GM18505 (cell line): ENCODE results near the gene STAG2.
"Not testable (repeated sequence)": the region's sequence is repeated elsewhere in the genome, so short reads cannot be mapped to it uniquely, and the experiment has no call there.

Experiments
- ATAC-seq: cut with Tn5 transposase; IDR thresholded peaks from one replicate; pipeline ENCODE4 v1.9.1; 2021; ENCODE audit not compliant: unreplicated experiment
- POLR2A ChIP-seq: IDR thresholded peaks from 4 replicates; pipeline ENCODE4 v1.6.1; 2011; ENCODE audit warnings: borderline replicate concordance; ENCODE audit not compliant: insufficient read depth, insufficient read length; ENCODE audit errors: extremely low read depth

Gene STAG2

GRCh38 chrX:123961268-123962005, at the start of gene STAG2:
STAG2 (plus strand) TSS chrX:123961706; CDS start chrX:124022628, 60,922 bp downstream.
- TF ChIP-seq POLR2A = no peak
- peak; percentile 20 for ATAC-seq

- no peak for TF ChIP-seq POLR2A
- no peak for ATAC-seq
Measured at GRCh38 chrX:123917069-123917468, 44.4 kb upstream of the STAG2 start.

- ATAC-seq = no peak
- no peak for TF ChIP-seq POLR2A
Measured at GRCh38 chrX:123918106-123918721, 43.3 kb upstream of the STAG2 start.

GRCh38 chrX:123920105-123920785, 41.3 kb upstream of the STAG2 start:
- TF ChIP-seq POLR2A = no peak
- ATAC-seq = no peak

- no peak for ATAC-seq
- no peak for TF ChIP-seq POLR2A
Measured at GRCh38 chrX:123923211-123923610, 38.3 kb upstream of the STAG2 start.

- TF ChIP-seq POLR2A = no peak
- ATAC-seq = no peak
Measured at GRCh38 chrX:123924186-123924585, 37.3 kb upstream of the STAG2 start.

- no peak for ATAC-seq
- TF ChIP-seq POLR2A = no peak
Measured at GRCh38 chrX:123927845-123928244, 33.7 kb upstream of the STAG2 start.

- not testable (repeated sequence) for ATAC-seq
Measured at GRCh38 chrX:123932055-123932454, 29.5 kb upstream of the STAG2 start.

GRCh38 chrX:123943074-123943473, 18.4 kb upstream of the STAG2 start:
- no peak for ATAC-seq
- no peak for TF ChIP-seq POLR2A

- ATAC-seq = no peak
- no peak for TF ChIP-seq POLR2A
Measured at GRCh38 chrX:123943488-123943887, 18.0 kb upstream of the STAG2 start.

- TF ChIP-seq POLR2A = no peak
- ATAC-seq = no peak
Measured at GRCh38 chrX:123949846-123950245, 11.7 kb upstream of the STAG2 start.

- TF ChIP-seq POLR2A = peak; percentile 2
- ATAC-seq = peak; percentile 0
Measured at GRCh38 chrX:123959281-123960063, 2.0 kb upstream of the STAG2 start.

GRCh38 chrX:123960956-123961267, 594 bp upstream of the STAG2 start:
- no peak for TF ChIP-seq POLR2A
- ATAC-seq = no peak

GRCh38 chrX:123962006-123962467, 531 bp downstream of the STAG2 start:
- TF ChIP-seq POLR2A = no peak
- no peak for ATAC-seq

- TF ChIP-seq POLR2A = peak; percentile 55
- ATAC-seq = peak; percentile 52
Measured at GRCh38 chrX:123962794-123963373, 1.4 kb downstream of the STAG2 start.
